Cardiac fibroblast (primary cell): ENCODE data around the gene CTDP1.

Source experiments
- DNase-seq, 2 donors: peaks; one replicate each; pipeline versions ENCODE4 v3.0.0 to v3.0.0-alpha.2; 2010; ENCODE audit warnings: low read depth in 2 of 2
- H3K4me3 ChIP-seq, 2 donors: replicated peaks in 1 of 2; 1 replicate in 1 of 2; 2 replicates in 1 of 2; pipeline ENCODE4 v1.5.1; 2011; ENCODE audit warnings: low read depth in 2 of 2, low read length in 2 of 2, mild to moderate bottlenecking in 2 of 2, moderate library complexity in 1 of 2
- CTCF ChIP-seq: IDR thresholded peaks from one replicate; pipeline ENCODE4 v1.5.1; 2011; ENCODE audit warnings: low read depth, mild to moderate bottlenecking, low read length, inconsistent platforms

The CTDP1 gene

GRCh38 chr18:79634593-79635426 is 44.8 kb upstream of the CTDP1 start:
- DNase-seq = peak in 1 of 2 donors; percentile 43
- no peak overlapping the region for H3K4me3 ChIP-seq
- TF ChIP-seq CTCF = no peak

GRCh38 chr18:79635427-79635726 is 44.2 kb upstream of the CTDP1 start:
- DNase-seq = no peak
- no peak overlapping the region for H3K4me3 ChIP-seq
- no peak for TF ChIP-seq CTCF

- DNase-seq = no peak
- TF ChIP-seq CTCF = no peak
- H3K4me3 ChIP-seq = no peak overlapping the region
Measured at GRCh38 chr18:79637181-79637920, 42.3 kb upstream of the CTDP1 start.

GRCh38 chr18:79637921-79638909 is 41.4 kb upstream of the CTDP1 start:
- TF ChIP-seq CTCF = no peak
- H3K4me3 ChIP-seq = no peak overlapping the region
- DNase-seq = no peak

GRCh38 chr18:79639072-79639829 is 40.4 kb upstream of the CTDP1 start:
- peak in 1 of 2 donors; percentile 7 for DNase-seq
- no peak for TF ChIP-seq CTCF
- H3K4me3 ChIP-seq = no peak overlapping the region
